GM10847 (cell line): Measurements from ENCODE around the gene SCUBE1.

Experiments used
- POLR2A ChIP-seq: IDR thresholded peaks from 2 replicates; pipeline ENCODE4 v1.6.1; 2011; ENCODE audit not compliant: insufficient read length; ENCODE audit errors: extremely low read depth

SCUBE1 gene

GRCh38 chr22:43152003-43152356 lies 191.2 kb downstream of the SCUBE1 start:
- no peak for TF ChIP-seq POLR2A

- TF ChIP-seq POLR2A, result peak; percentile 20
Observed at GRCh38 chr22:43151251-43152002, 191.7 kb downstream of the SCUBE1 start, which contains the start of gene TSPO. Gene TSPO, plus strand, starts transcription at chr22:43151559. Its CDS starts 7,680 bp downstream, at chr22:43159239.

- no peak for TF ChIP-seq POLR2A
Observed at GRCh38 chr22:43150731-43151206, 192.4 kb downstream of the SCUBE1 start.

GRCh38 chr22:43148581-43148980 lies 194.6 kb downstream of the SCUBE1 start:
- TF ChIP-seq POLR2A, result no peak

GRCh38 chr22:43147821-43148220 lies 195.4 kb downstream of the SCUBE1 start:
- TF ChIP-seq POLR2A, result no peak
